ENCODE measurements around the gene AATF.
A peak's percentile ranks its signal among the peaks of the same experiment; 100 is the strongest.

Gene AATF

GRCh38 chr17:36948717-36949460 lies at the start of gene AATF:
AATF (plus strand) TSS chr17:36948954; CDS start chr17:36949126, 172 bp downstream.
- TF ChIP-seq CTCF (conservative IDR thresholded peaks at IDR 0.05; ENCODE audit: low read depth, low read length): no peak
- DNase-seq (ENCODE audit: low read depth): peak; percentile 75

GRCh38 chr17:36899250-36900159 lies 49.2 kb upstream of the AATF start:
- DNase-seq (ENCODE audit: low read depth): no peak
- H3K4me3 ChIP-seq (ENCODE audit: low read length): no peak overlapping the region
- TF ChIP-seq CTCF (conservative IDR thresholded peaks at IDR 0.05; ENCODE audit: low read depth, low read length): no peak

More at GRCh38 chr17:36948717-36949460, at the start of gene AATF:
- H3K4me3 ChIP-seq (ENCODE audit: low read length): peak within 1 kb of the TSS; percentile 83

GRCh38 chr17:36900160-36900512 lies 48.6 kb upstream of the AATF start:
- TF ChIP-seq CTCF (conservative IDR thresholded peaks at IDR 0.05; ENCODE audit: low read depth, low read length): no peak
- no peak overlapping the region for H3K4me3 ChIP-seq (ENCODE audit: low read length)
- DNase-seq (ENCODE audit: low read depth): no peak

- no peak overlapping the region for H3K4me3 ChIP-seq (ENCODE audit: low read length)
- no peak for TF ChIP-seq CTCF (conservative IDR thresholded peaks at IDR 0.05; ENCODE audit: low read depth, low read length)
- peak; percentile 79 for DNase-seq (ENCODE audit: low read depth)
Observed at GRCh38 chr17:36901506-36901905, 47.2 kb upstream of the AATF start.

- TF ChIP-seq CTCF (conservative IDR thresholded peaks at IDR 0.05; ENCODE audit: low read depth, low read length): no peak
- H3K4me3 ChIP-seq (ENCODE audit: low read length): no peak overlapping the region
- DNase-seq (ENCODE audit: low read depth): no peak
Observed at GRCh38 chr17:36907407-36907806, 41.3 kb upstream of the AATF start.

GRCh38 chr17:36910513-36910912 lies 38.2 kb upstream of the AATF start:
- TF ChIP-seq CTCF (conservative IDR thresholded peaks at IDR 0.05; ENCODE audit: low read depth, low read length): no peak
- H3K4me3 ChIP-seq (ENCODE audit: low read length): no peak overlapping the region
- no peak for DNase-seq (ENCODE audit: low read depth)
